HepG2 (cell line): ENCODE results near the gene RANBP6. TPM values are rescaled to one million over a fixed set of nuclear protein-coding genes. Genes with fewer than 3 reads are reported as not detected.

Experiments
- ATAC-seq: fragments of 200-7000 bp; cut with Tn5 transposase; 3 replicates; pipeline ENCODE4 v1.9.1; 2020; ENCODE audit warnings: mild to moderate bottlenecking, moderate library complexity
- BruUV-seq: library from RNA; stranded (reverse); fragments of 400-500 nt; replicated peaks from 2 replicates; lab custom pipeline; 2021; lab: Mats Ljungman, UMichigan
- CTCF ChIA-PET: fragments of 300-600 bp; formaldehyde crosslinking; extraction: SDS; loops from one replicate; lab custom pipeline; 2021; ENCODE audit warnings: low total read pairs, inconsistent platforms, low intra/inter-chr PET ratio; lab: Yijun Ruan, JAX
- POLR2A ChIA-PET: fragments of 350-600 bp; sonication (Branson Sonifier 250); formaldehyde crosslinking; loops from one replicate; lab custom pipeline; 2020; ENCODE audit warnings: antibody characterized with exemption, inconsistent platforms; lab: Yijun Ruan, JAX
- DNase-seq: peaks from one replicate; pipeline ENCODE4 v3.0.0-alpha.2; 2015; ENCODE audit warnings: low spot score
- FAIRE-seq: peaks from 3 replicates; lab custom pipeline; 2011; peaks lifted over from hg19 to GRCh38; lab: Jason Lieb, UNC
- H2AFZ ChIP-seq: one replicate; pipeline ENCODE4 v1.6.1; 2011; ENCODE audit warnings: low read length, inconsistent platforms
- H3K27ac ChIP-seq: fragments of 300-600 bp; 3 replicates; pipeline ENCODE4 v1.8.0; 2011; ENCODE audit warnings: mixed run types, mild to moderate bottlenecking, mixed read lengths, low read length, inconsistent platforms; ENCODE audit not compliant: insufficient read depth; ENCODE audit errors: extremely low read length
- H3K27me3 ChIP-seq, 2 experiments: fragments of 200-600 bp in 1 of 2; 2 replicates in 1 of 2; 3 replicates in 1 of 2; pipeline versions ENCODE4 v1.6.0 to v1.8.0; 2011; ENCODE audit warnings: low read length in 2 of 2, mild to moderate bottlenecking in 2 of 2, moderate library complexity in 2 of 2, inconsistent platforms in 1 of 2; ENCODE audit not compliant: insufficient read depth in 2 of 2, control insufficient read depth in 1 of 2
- H3K36me3 ChIP-seq, 2 experiments: fragments of 200-600 bp in 1 of 2; replicated peaks in 1 of 2; 2 replicates in 1 of 2; 3 replicates in 1 of 2; pipeline versions ENCODE4 v1.5.1 to v1.8.0; 2011; ENCODE audit warnings: low read length in 2 of 2, inconsistent platforms in 1 of 2; ENCODE audit not compliant: insufficient read depth in 2 of 2, control insufficient read depth in 1 of 2
- H3K4me1 ChIP-seq: 2 replicates; pipeline ENCODE4 v1.5.1; 2012; ENCODE audit warnings: low read length, inconsistent platforms; ENCODE audit not compliant: insufficient read depth
- H3K4me2 ChIP-seq: 2 replicates; pipeline ENCODE4 v1.6.0; 2011; ENCODE audit warnings: low read depth, low read length, inconsistent platforms
- H3K4me3 ChIP-seq, 3 experiments: fragments of 200-600 bp in 1 of 3; sonication (generic), shearing (Covaris generic) in 1 of 3; replicated peaks in 1 of 3; 2 replicates each; pipeline ENCODE4 v1.5.1; 2011 to 2016; ENCODE audit warnings: low read length in 3 of 3, inconsistent platforms in 2 of 3, low read depth in 2 of 3, mild to moderate bottlenecking in 2 of 3, control low read depth in 1 of 3, mixed read lengths in 1 of 3; ENCODE audit not compliant: insufficient read depth in 1 of 3
- H3K79me2 ChIP-seq: one replicate; pipeline ENCODE4 v1.6.1; 2011; ENCODE audit warnings: low read length, inconsistent platforms; ENCODE audit not compliant: insufficient read depth
- H3K9ac ChIP-seq: 2 replicates; pipeline ENCODE4 v1.6.0; 2011; ENCODE audit warnings: mild to moderate bottlenecking, low read depth, low read length, inconsistent platforms; ENCODE audit not compliant: insufficient read depth
- H3K9me3 ChIP-seq: 2 replicates; pipeline ENCODE4 v1.5.1; 2012; ENCODE audit warnings: mild to moderate bottlenecking, low read length
- H4K20me1 ChIP-seq: 2 replicates; pipeline ENCODE4 v1.6.0; 2011; ENCODE audit warnings: inconsistent platforms, mild to moderate bottlenecking, low read length, moderate library complexity; ENCODE audit not compliant: insufficient read depth
- MAFF ChIP-seq: IDR thresholded peaks from 2 replicates; pipeline ENCODE4 v1.6.1; 2011; ENCODE audit warnings: low read depth, low read length, improper control_type of control experiment
- MEF2D ChIP-seq: sonication (generic); formaldehyde crosslinking; IDR thresholded peaks from 2 replicates; pipeline ENCODE4 v1.5.1; 2020; ENCODE audit warnings: mild to moderate bottlenecking, missing genetic modification reagents
- RAD21 ChIP-seq: fragments of 450-650 bp; formaldehyde crosslinking; IDR thresholded peaks from 2 replicates; pipeline ENCODE4 v1.5.0; 2020; ENCODE audit warnings: mild to moderate bottlenecking
- SMC3 ChIP-seq: IDR thresholded peaks from 2 replicates; pipeline ENCODE4 v1.6.1; 2011; ENCODE audit warnings: low read length, improper control_type of control experiment
- STAG1 ChIP-seq: sonication (generic); formaldehyde crosslinking; IDR thresholded peaks from 2 replicates; pipeline ENCODE4 v1.4.0; 2020; ENCODE audit warnings: missing genetic modification reagents
- ZHX1 ChIP-seq: sonication (generic); formaldehyde crosslinking; IDR thresholded peaks from 2 replicates; pipeline ENCODE4 v1.8.1; 2022; ENCODE audit warnings: low read depth, mild to moderate bottlenecking, missing genetic modification reagents
- ZIK1 ChIP-seq: sonication (generic); formaldehyde crosslinking; IDR thresholded peaks from 2 replicates; pipeline ENCODE4 v1.5.0; 2020; ENCODE audit warnings: mild to moderate bottlenecking, low read depth, missing genetic modification reagents, borderline replicate concordance
- ZNF20 ChIP-seq: sonication (generic); formaldehyde crosslinking; IDR thresholded peaks from 2 replicates; pipeline ENCODE4 v1.4.0; 2020; ENCODE audit warnings: mild to moderate bottlenecking, moderate library complexity, missing genetic modification reagents
- ZNF329 ChIP-seq: sonication (generic); formaldehyde crosslinking; IDR thresholded peaks from 2 replicates; pipeline ENCODE4 v1.9.0; 2021; ENCODE audit warnings: low read depth, mild to moderate bottlenecking, missing genetic modification reagents
- ZNF33A ChIP-seq: sonication (generic); formaldehyde crosslinking; IDR thresholded peaks from 2 replicates; pipeline ENCODE4 v1.5.1; 2020; ENCODE audit warnings: missing genetic modification reagents, mild to moderate bottlenecking, moderate library complexity, borderline replicate concordance
- ZNF354B ChIP-seq: sonication (generic); formaldehyde crosslinking; IDR thresholded peaks from 2 replicates; pipeline ENCODE4 v1.8.0; 2022; ENCODE audit warnings: mild to moderate bottlenecking, missing genetic modification reagents
- ZNF713 ChIP-seq: sonication (generic); formaldehyde crosslinking; IDR thresholded peaks from 2 replicates; pipeline ENCODE4 v1.4.0; 2020; ENCODE audit warnings: mild to moderate bottlenecking, missing genetic modification reagents
- WGBS: methylation state at CpG from one replicate; pipeline ENCODE4 v1.1.6; 2017; ENCODE audit warnings: low lambda C conversion rate; 5-methylcytosine and 5-hydroxymethylcytosine counted together
- in situ Hi-C: cut with HindIII; loops from 2 replicates; pipeline ENCODE4 v1.10.0; 2017; ENCODE audit warnings: low pct_unique_long_range_greater_than_20kb; ENCODE audit not compliant: extremely low pct_ligation_motif_present
- intact Hi-C: fragments of 100-400 bp; cut with micrococcal nuclease; formaldehyde crosslinking; loops from one replicate; pipeline ENCODE4 v1.10.0; 2022; ENCODE audit not compliant: unreplicated experiment
- polyA plus RNA-seq, 8 experiments: library from polyadenylated mRNA; depleted of rRNA in 3 of 8; stranded (reverse) in 7 of 8; unstranded in 1 of 8; fragments of >200 nt; fragmentation: Illumina TruSeq in 4 of 8; extraction: Trizol in 4 of 8; gene quantifications; 2 replicates each; pipeline versions ENCODE4 v1.2.1 to v1.2.3, GENCODE V29; 2011 to 2016; ENCODE audit warnings: low read depth in 4 of 8, missing spikeins in 1 of 8, mixed read lengths in 1 of 8; ENCODE audit not compliant: insufficient read depth in 1 of 8
- total RNA-seq, 5 experiments: library from RNA; depleted of rRNA; stranded (reverse); fragments of >200 nt; fragmentation: Illumina TruSeq; extraction: Trizol; gene quantifications; 2 replicates each; pipeline ENCODE4 v1.2.3, GENCODE V29; 2016; ENCODE audit warnings: low read depth in 1 of 5
- TF ChIP-seq, protein P1 (sequence below): sonication (generic); formaldehyde crosslinking; IDR thresholded peaks from 2 replicates; pipeline ENCODE4 v1.4.0; 2020; ENCODE audit warnings: missing genetic modification reagents, borderline replicate concordance
- TF ChIP-seq, protein P2 (sequence below): sonication (generic); formaldehyde crosslinking; IDR thresholded peaks from 2 replicates; pipeline ENCODE4 v1.5.0; 2020; ENCODE audit warnings: mild to moderate bottlenecking, missing genetic modification reagents, moderate library complexity

Gene RANBP6
- total and polyA plus RNA-seq, 2 of the 13 experiments (the other 11 are each of a cell fraction or from before 2014, with no cell fraction given), result 7.5 to 26.0 TPM

- ChIA-PET POLR2A (no interaction called here), CTCF (interaction anchor here (1.0 to 3.1 kb wide), 4 partner anchors 156 to 251 kb away, joined by 3 to 38 read pairs (median 18); no protein-coding TSS in a partner anchor)
- H2AFZ ChIP-seq, result no peak overlapping the region
- ATAC-seq, result peak; percentile 61; the same call in 2 of the 3 replicates
- peak; percentile 66 for DNase-seq
- H4K20me1 ChIP-seq, result no peaks in the 10 kb centered on the region
- no peaks in the 10 kb centered on the region for H3K4me1 ChIP-seq
- H3K27ac ChIP-seq, result no peak overlapping the region
- H3K9ac ChIP-seq, result no peak overlapping the region
- no peak overlapping the region for H3K4me2 ChIP-seq
- H3K4me3 ChIP-seq, result no peak overlapping the region
- no peaks in the 10 kb centered on the region for H3K79me2 ChIP-seq
- BruUV-seq, result no TSS peak
- no peaks in the 10 kb centered on the region for H3K27me3 ChIP-seq
- intact Hi-C loops, result loop anchor here (1.0 to 5.0 kb wide), 3 partner anchors 52 to 251 kb away; no protein-coding TSS in a partner anchor
- 2% methylated on average over 2 of the region's 2 CpGs for WGBS
- H3K9me3 ChIP-seq, result no peaks in the 10 kb centered on the region
- in situ Hi-C loops, result loop anchor here (10.0 kb wide), 1 partner anchor 250 kb away; no protein-coding TSS in a partner anchor
- no peak for FAIRE-seq
- H3K36me3 ChIP-seq, result no peaks in the 10 kb centered on the region
- TF ChIP-seq, protein P1, sequence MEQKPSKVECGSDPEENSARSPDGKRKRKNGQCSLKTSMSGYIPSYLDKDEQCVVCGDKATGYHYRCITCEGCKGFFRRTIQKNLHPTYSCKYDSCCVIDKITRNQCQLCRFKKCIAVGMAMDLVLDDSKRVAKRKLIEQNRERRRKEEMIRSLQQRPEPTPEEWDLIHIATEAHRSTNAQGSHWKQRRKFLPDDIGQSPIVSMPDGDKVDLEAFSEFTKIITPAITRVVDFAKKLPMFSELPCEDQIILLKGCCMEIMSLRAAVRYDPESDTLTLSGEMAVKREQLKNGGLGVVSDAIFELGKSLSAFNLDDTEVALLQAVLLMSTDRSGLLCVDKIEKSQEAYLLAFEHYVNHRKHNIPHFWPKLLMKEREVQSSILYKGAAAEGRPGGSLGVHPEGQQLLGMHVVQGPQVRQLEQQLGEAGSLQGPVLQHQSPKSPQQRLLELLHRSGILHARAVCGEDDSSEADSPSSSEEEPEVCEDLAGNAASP (CRISPR knock-in tag), result no peak
- TF ChIP-seq MEF2D (CRISPR knock-in tag) (no peak), ZNF20 (no peak), ZHX1 (CRISPR knock-in tag) (no peak), ZNF713 (CRISPR knock-in tag) (no peak), ZNF33A (CRISPR knock-in tag) (no peak), ZIK1 (CRISPR knock-in tag) (no peak), ZNF354B (CRISPR knock-in tag) (no peak), SMC3 (peak; percentile 58), ZNF329 (CRISPR knock-in tag) (no peak), RAD21 (CRISPR knock-in tag) (peak; percentile 59), MAFF (0 out of 2 replicates have a peak, but pooled peaks have one; percentile 32), STAG1 (peak; percentile 81)
- TF ChIP-seq, protein P2, sequence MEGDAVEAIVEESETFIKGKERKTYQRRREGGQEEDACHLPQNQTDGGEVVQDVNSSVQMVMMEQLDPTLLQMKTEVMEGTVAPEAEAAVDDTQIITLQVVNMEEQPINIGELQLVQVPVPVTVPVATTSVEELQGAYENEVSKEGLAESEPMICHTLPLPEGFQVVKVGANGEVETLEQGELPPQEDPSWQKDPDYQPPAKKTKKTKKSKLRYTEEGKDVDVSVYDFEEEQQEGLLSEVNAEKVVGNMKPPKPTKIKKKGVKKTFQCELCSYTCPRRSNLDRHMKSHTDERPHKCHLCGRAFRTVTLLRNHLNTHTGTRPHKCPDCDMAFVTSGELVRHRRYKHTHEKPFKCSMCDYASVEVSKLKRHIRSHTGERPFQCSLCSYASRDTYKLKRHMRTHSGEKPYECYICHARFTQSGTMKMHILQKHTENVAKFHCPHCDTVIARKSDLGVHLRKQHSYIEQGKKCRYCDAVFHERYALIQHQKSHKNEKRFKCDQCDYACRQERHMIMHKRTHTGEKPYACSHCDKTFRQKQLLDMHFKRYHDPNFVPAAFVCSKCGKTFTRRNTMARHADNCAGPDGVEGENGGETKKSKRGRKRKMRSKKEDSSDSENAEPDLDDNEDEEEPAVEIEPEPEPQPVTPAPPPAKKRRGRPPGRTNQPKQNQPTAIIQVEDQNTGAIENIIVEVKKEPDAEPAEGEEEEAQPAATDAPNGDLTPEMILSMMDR (CRISPR knock-in tag), result peak; percentile 69
Measured at GRCh38 chr9:6055216-6055615, 39.8 kb upstream of the RANBP6 start.
